CD4-positive, CD25-positive, alpha-beta regulatory T cell (primary cell): ENCODE measurements around the gene CIT. TPM values are rescaled to one million over a fixed set of nuclear protein-coding genes. Genes with fewer than 3 reads are reported as not detected.
A peak's percentile ranks its signal among the peaks of the same experiment; 100 is the strongest.

Experiments
- ATAC-seq, 2 donors: fragments of 150-1000 bp; cut with Tn5 transposase; one replicate each; pipeline ENCODE4 v1.10.0; 2021; ENCODE audit warnings: low read depth in 2 of 2, moderate number of reproducible peaks in 2 of 2, moderate library complexity in 1 of 2
- DNase-seq, 3 donors: peaks; one replicate each; pipeline versions ENCODE4 v3.0.0 to v3.0.0-alpha.2; 2012 to 2022; ENCODE audit warnings: mixed read lengths in 1 of 3
- H3K27ac ChIP-seq: one replicate; pipeline ENCODE4 v1.7.0; 2013; ENCODE audit warnings: mild to moderate bottlenecking, low read length; ENCODE audit not compliant: insufficient read depth, poor library complexity, severe bottlenecking
- H3K27me3 ChIP-seq: one replicate; pipeline ENCODE4 v1.7.0; 2013; ENCODE audit warnings: low read length; ENCODE audit not compliant: control insufficient read depth, insufficient read depth
- H3K36me3 ChIP-seq: one replicate; pipeline ENCODE4 v1.7.0; 2013; ENCODE audit warnings: mild to moderate bottlenecking, low read length, moderate library complexity; ENCODE audit not compliant: control insufficient read depth, insufficient read depth
- H3K4me1 ChIP-seq: 2 replicates; pipeline ENCODE4 v1.7.0; 2013; ENCODE audit warnings: mild to moderate bottlenecking, low read length; ENCODE audit not compliant: insufficient read depth, control insufficient read depth, poor library complexity, severe bottlenecking
- H3K4me3 ChIP-seq: one replicate; pipeline ENCODE4 v1.7.0; 2013; ENCODE audit warnings: low read depth, mild to moderate bottlenecking, low read length, moderate library complexity
- H3K9me3 ChIP-seq, 2 experiments: 1 replicate in 1 of 2; 2 replicates in 1 of 2; pipeline ENCODE4 v1.7.0; 2013; ENCODE audit warnings: low read length in 2 of 2, mild to moderate bottlenecking in 1 of 2, moderate library complexity in 1 of 2; ENCODE audit not compliant: control insufficient read depth in 2 of 2
- H3K27ac Mint-ChIP-seq, 3 donors: one replicate each; pipeline ENCODE4 v1.8.0; 2020 to 2022; ENCODE audit warnings: mild to moderate bottlenecking in 3 of 3, mixed read lengths in 3 of 3, moderate library complexity in 2 of 3
- H3K27me3 Mint-ChIP-seq: one replicate; pipeline ENCODE4 v1.8.0; 2022; ENCODE audit warnings: mild to moderate bottlenecking, mixed read lengths
- H3K36me3 Mint-ChIP-seq: one replicate; pipeline ENCODE4 v1.8.0; 2020; ENCODE audit warnings: mixed read lengths
- H3K4me1 Mint-ChIP-seq, 4 donors: one replicate each; pipeline ENCODE4 v1.8.0; 2020 to 2022; ENCODE audit warnings: mixed read lengths in 4 of 4, mild to moderate bottlenecking in 1 of 4
- H3K4me3 Mint-ChIP-seq, 4 donors: one replicate each; pipeline ENCODE4 v1.8.0; 2020 to 2022; ENCODE audit warnings: mild to moderate bottlenecking in 4 of 4, mixed read lengths in 4 of 4, moderate library complexity in 3 of 4
- H3K9me3 Mint-ChIP-seq, 7 donors: one replicate each; pipeline ENCODE4 v1.8.0; 2020 to 2022; ENCODE audit warnings: mixed read lengths in 7 of 7, mild to moderate bottlenecking in 3 of 7, moderate library complexity in 2 of 7
- polyA plus RNA-seq, 4 donors: library from polyadenylated mRNA; unstranded; fragments of 300-500 nt; fragmentation: Illumina TruSeq; gene quantifications; one replicate each; pipeline ENCODE4 v1.2.3, GENCODE V29; 2021
- total RNA-seq: library from RNA; stranded (reverse); gene quantifications from one replicate; pipeline ENCODE4 v1.2.3, GENCODE V29; 2022

Gene CIT
- total and polyA plus RNA-seq, 5 donors from 2014 or later, result 0.32 to 6.3 (median 1.0) TPM

DNA sequence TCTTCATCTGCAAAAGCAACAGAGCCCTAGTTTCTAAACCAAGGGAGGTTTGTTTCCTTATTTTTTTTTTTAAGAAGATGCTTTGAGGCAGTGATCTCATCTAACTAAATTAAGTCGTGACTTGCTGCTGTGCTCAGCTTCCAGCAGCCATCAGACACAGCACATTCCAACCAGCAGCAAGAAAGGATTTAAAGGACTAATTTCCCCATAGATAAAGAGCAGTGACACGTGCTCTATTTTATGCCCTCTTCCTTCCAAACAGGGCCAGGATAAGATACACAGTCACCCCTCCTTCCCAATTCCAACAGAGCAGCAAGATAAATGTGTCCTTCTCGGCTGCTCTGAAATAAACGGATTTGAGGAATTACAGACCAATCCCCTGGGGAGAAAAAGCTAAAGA lies 127.5 kb downstream of the CIT start:
- no peak for ATAC-seq
- peaks cover 2 to 8% of the 10 kb centered on the region in 2 experiments for H3K9me3 ChIP-seq
- Mint-ChIP-seq H3K4me1 (no peaks in the 10 kb centered on the region), H3K9me3 (peaks cover 2 to 12% (median 5%) of the 10 kb centered on the region in 7 donors), H3K27ac (no peak overlapping the region), H3K36me3 (peaks cover 12% of the 10 kb centered on the region), H3K4me3 (no peak overlapping the region), H3K27me3 (no peaks in the 10 kb centered on the region)
- no peak overlapping the region for H3K27ac ChIP-seq
- H3K36me3 ChIP-seq, result no peaks in the 10 kb centered on the region
- no peak overlapping the region for H3K4me3 ChIP-seq
- DNase-seq, result no peak
- no peaks in the 10 kb centered on the region for H3K27me3 ChIP-seq
- no peaks in the 10 kb centered on the region for H3K4me1 ChIP-seq

DNA sequence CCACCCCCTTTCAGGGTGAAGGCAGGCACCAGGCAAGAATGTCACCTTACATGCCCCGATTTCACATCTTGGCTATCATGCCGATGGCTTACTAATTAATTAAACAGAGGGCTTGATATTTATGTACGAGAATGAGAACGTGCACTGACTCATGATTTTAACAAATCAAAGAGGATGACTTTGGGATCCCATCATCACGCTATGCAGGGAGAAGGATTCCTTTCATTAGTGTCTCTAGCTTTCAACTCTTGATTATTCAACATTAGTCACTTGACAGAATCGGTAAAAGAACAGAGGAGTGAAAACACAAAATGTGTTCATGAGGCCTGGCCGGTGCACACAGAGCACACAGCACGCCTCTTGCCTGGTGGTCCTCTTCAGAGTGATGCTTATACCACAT lies 128.6 kb downstream of the CIT start:
- Mint-ChIP-seq H3K27me3 (no peaks in the 10 kb centered on the region), H3K4me3 (no peak overlapping the region), H3K4me1 (no peaks in the 10 kb centered on the region), H3K36me3 (peaks cover 21% of the 10 kb centered on the region), H3K27ac (peak overlapping the region in 2 of 3 donors; percentile 27 to 32), H3K9me3 (peaks cover 4 to 21% (median 9%) of the 10 kb centered on the region in 7 donors)
- H3K9me3 ChIP-seq, result peaks cover 9% of the 10 kb centered on the region in 2 experiments
- no peaks in the 10 kb centered on the region for H3K27me3 ChIP-seq
- H3K36me3 ChIP-seq, result no peaks in the 10 kb centered on the region
- DNase-seq, result no peak
- H3K4me3 ChIP-seq, result no peak overlapping the region
- no peaks in the 10 kb centered on the region for H3K4me1 ChIP-seq
- no peak for ATAC-seq
- H3K27ac ChIP-seq, result no peak overlapping the region

DNA sequence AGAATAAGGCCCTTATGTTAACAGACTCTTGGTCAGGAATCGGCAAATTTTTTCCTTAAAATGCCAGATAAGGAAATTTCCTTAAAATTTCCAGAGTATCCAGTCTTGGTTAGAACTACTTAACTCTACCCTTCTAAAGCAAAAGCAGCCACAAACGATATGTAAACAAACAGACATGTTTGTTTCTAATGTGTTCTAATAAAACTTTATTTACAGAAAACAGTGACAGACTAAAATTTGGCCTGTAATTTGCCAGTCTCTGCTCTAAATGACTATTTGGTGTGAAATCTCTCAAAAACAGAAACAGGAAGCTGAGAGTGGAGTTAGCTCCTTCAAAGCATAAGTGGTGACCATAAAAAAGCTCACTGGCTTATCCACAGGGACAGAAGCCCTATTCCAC lies 131.0 kb downstream of the CIT start:
- Histone ChIP-seq H3K4me1 (no peaks in the 10 kb centered on the region), H3K27ac (no peak overlapping the region), H3K27me3 (no peaks in the 10 kb centered on the region), H3K4me3 (no peak overlapping the region), H3K36me3 (peaks cover 3% of the 10 kb centered on the region), H3K9me3 (peaks cover 9% of the 10 kb centered on the region in 2 experiments)
- Mint-ChIP-seq H3K27ac (no peak overlapping the region), H3K27me3 (no peaks in the 10 kb centered on the region), H3K36me3 (peaks cover 22% of the 10 kb centered on the region), H3K4me3 (no peak overlapping the region), H3K9me3 (peaks cover 5 to 22% (median 13%) of the 10 kb centered on the region in 7 donors), H3K4me1 (no peaks in the 10 kb centered on the region)
- ATAC-seq (no peak), DNase-seq (peak in 1 of 3 donors; percentile 4)

DNA sequence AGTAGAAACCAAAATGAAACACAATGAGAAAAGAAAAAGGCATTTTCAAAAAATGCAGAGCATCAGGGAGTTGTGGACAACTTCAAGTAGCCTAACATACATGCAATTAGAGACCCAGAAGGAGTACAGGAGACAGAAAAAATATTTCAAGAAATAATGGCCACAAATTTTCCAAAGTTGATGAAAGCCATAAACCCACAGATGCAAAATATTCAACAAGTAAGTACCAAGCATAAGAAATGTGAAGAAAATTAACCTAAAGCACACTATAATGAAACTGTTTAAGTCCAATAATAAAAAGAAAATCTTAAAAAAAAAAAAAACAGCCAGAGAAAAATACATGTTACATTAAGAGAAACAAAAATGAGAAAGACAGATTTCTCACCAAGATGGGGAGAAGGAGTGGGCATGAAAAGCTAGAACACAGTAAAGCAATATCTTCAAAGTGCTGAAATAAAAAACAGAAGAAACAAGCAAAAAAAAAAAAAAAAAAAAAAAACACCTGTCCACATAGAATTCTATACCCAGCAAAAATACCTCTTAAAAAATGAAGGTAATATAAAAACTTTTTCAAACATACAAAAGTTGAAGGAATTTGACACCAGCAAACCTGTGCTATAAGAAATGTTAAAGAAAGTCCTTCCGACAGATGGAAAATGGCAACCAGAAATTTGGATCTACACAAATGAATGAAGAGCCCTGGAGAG lies 132.1 kb downstream of the CIT start:
- Histone ChIP-seq H3K27ac (no peak overlapping the region), H3K27me3 (no peaks in the 10 kb centered on the region), H3K36me3 (peaks cover 3% of the 10 kb centered on the region), H3K9me3 (peaks cover 9% of the 10 kb centered on the region in 2 experiments), H3K4me3 (no peak overlapping the region), H3K4me1 (no peaks in the 10 kb centered on the region)
- Mint-ChIP-seq H3K27ac (no peak overlapping the region), H3K4me3 (no peak overlapping the region), H3K4me1 (no peaks in the 10 kb centered on the region), H3K36me3 (peaks cover 25% of the 10 kb centered on the region), H3K9me3 (peaks cover 5 to 22% (median 13%) of the 10 kb centered on the region in 7 donors), H3K27me3 (no peaks in the 10 kb centered on the region)
- DNase-seq (peak in 1 of 3 donors; percentile 7), ATAC-seq (no peak)

GRCh38 chr12:119742700-119743099 lies 134.4 kb downstream of the CIT start:
- no peak for DNase-seq
- Mint-ChIP-seq H3K27ac (no peak overlapping the region), H3K36me3 (peaks cover 25% of the 10 kb centered on the region), H3K4me3 (no peak overlapping the region), H3K4me1 (no peaks in the 10 kb centered on the region), H3K9me3 (peaks cover 5 to 22% (median 13%) of the 10 kb centered on the region in 7 donors), H3K27me3 (no peaks in the 10 kb centered on the region)
- H3K27ac ChIP-seq, result no peak overlapping the region
- no peak for ATAC-seq
- H3K4me1 ChIP-seq, result no peaks in the 10 kb centered on the region
- H3K27me3 ChIP-seq, result no peaks in the 10 kb centered on the region
- H3K36me3 ChIP-seq, result peaks cover 3% of the 10 kb centered on the region
- H3K9me3 ChIP-seq, result peaks cover 9% of the 10 kb centered on the region in 2 experiments
- no peak overlapping the region for H3K4me3 ChIP-seq

- Mint-ChIP-seq H3K9me3 (peaks cover 5 to 22% (median 13%) of the 10 kb centered on the region in 7 donors), H3K27me3 (no peaks in the 10 kb centered on the region), H3K4me1 (no peaks in the 10 kb centered on the region), H3K36me3 (peaks cover 25% of the 10 kb centered on the region), H3K4me3 (no peak overlapping the region), H3K27ac (no peak overlapping the region)
- no peak overlapping the region for H3K4me3 ChIP-seq
- H3K36me3 ChIP-seq, result peaks cover 3% of the 10 kb centered on the region
- H3K27ac ChIP-seq, result no peak overlapping the region
- ATAC-seq (no peak), DNase-seq (no peak)
- peaks cover 5 to 9% of the 10 kb centered on the region in 2 experiments for H3K9me3 ChIP-seq
- H3K4me1 ChIP-seq, result no peaks in the 10 kb centered on the region
- H3K27me3 ChIP-seq, result no peaks in the 10 kb centered on the region
These were observed 136.3 kb downstream of the CIT start for GRCh38 chr12:119740830-119741229.

DNA sequence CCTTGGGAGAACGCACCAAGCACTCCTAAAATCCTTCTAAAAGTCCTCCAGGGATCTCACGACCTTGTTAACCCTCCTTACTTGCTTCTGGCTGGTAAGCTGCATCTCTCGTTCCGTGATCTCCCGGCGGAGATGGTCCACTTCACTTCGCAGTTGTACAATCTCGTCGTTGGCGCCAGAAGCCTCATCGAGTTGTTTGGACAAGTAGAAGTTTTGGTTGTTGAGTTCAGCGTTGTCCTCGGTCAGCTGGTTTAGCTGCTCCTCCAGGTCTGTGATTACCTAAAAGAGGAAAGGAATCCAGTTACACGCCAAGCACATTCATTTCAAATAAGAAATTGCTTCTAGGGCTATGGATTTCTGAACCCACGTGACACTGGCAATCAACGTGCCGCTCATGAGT lies 142.0 kb downstream of the CIT start:
- H3K27ac Mint-ChIP-seq, result no peak overlapping the region
- no peaks in the 10 kb centered on the region for H3K27me3 ChIP-seq
- ATAC-seq, result no peak
- peaks cover 0 to 5% (median 2%) of the 10 kb centered on the region in 4 donors for H3K4me1 Mint-ChIP-seq
- no peaks in the 10 kb centered on the region for H3K9me3 ChIP-seq
- H3K4me3 Mint-ChIP-seq, result no peak overlapping the region
- H3K27me3 Mint-ChIP-seq, result no peaks in the 10 kb centered on the region
- H3K36me3 ChIP-seq, result peaks cover 4% of the 10 kb centered on the region
- H3K27ac ChIP-seq, result no peak overlapping the region
- H3K4me1 ChIP-seq, result no peaks in the 10 kb centered on the region
- H3K36me3 Mint-ChIP-seq, result peaks cover 13% of the 10 kb centered on the region
- peaks cover 0 to 2% (median 0%) of the 10 kb centered on the region in 7 donors for H3K9me3 Mint-ChIP-seq
- no peak for DNase-seq
- H3K4me3 ChIP-seq, result no peak overlapping the region

- Histone ChIP-seq H3K27ac (no peak overlapping the region), H3K4me1 (no peaks in the 10 kb centered on the region), H3K36me3 (peaks cover 4% of the 10 kb centered on the region), H3K4me3 (no peak overlapping the region), H3K27me3 (no peaks in the 10 kb centered on the region), H3K9me3 (no peaks in the 10 kb centered on the region)
- Mint-ChIP-seq H3K4me1 (peaks cover 0 to 9% (median 3%) of the 10 kb centered on the region in 4 donors), H3K36me3 (peaks cover 13% of the 10 kb centered on the region), H3K9me3 (peaks cover 0 to 1% (median 0%) of the 10 kb centered on the region in 7 donors), H3K27ac (no peak overlapping the region), H3K27me3 (no peaks in the 10 kb centered on the region), H3K4me3 (no peak overlapping the region)
- ATAC-seq (no peak), DNase-seq (no peak)
These were observed 146.7 kb downstream of the CIT start for GRCh38 chr12:119730381-119730780.
